ENCODE measurements around the gene TTC39C. TPM values are rescaled to one million over a fixed set of nuclear protein-coding genes. Genes with fewer than 3 reads are reported as not detected.

The TTC39C gene
- total and polyA plus RNA-seq, 10 donors: 15.4 to 52.3 (median 29.3) TPM

DNA sequence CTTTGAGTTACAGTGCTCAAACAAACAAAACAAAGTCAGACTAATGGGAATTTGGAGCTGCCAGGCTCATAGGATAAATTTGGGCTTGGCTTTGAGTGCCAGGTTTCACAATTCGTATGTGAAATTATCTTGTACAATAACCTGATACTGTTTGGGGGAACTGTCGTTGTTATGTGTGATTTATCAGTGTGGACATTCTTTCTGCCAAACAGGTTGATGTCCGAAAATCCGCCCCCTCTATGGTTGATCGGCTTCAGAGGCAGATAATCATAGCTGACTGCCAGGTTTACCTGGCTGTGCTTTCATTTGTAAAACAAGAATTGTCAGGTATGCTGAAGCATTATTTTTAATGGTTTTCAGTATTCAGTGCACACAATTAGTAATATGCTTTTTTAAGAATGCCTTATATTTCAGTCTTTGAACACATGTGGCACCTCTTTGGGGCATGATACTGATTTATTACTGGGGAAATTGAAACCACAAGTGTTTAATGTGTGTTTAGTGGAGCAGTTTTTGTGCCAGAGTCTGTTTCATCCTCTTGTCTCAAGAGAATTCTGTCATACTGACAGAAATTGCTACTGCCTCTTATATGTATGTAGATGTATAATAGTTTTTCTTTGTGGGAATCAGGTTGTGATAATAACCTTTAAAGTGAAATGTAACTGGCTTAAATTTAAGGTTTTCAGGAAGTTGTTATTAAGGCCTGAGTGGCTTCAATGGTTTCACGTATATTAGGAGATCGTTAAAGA, 54.6 kb downstream of the TTC39C start:
- H3K9me3 ChIP-seq: no peaks in the 10 kb centered on the region
- no peak for TF ChIP-seq POLR2AphosphoS5 (IDR thresholded peaks at IDR 0.05)
- no peak for TF ChIP-seq POLR2A (IDR thresholded peaks at IDR 0.05)
- TF ChIP-seq CTCF (IDR thresholded peaks at IDR 0.05 in 8 of 11, conservative IDR thresholded peaks at IDR 0.05 in 3 of 11): no peak
- no peak overlapping the region for H3K4me3 ChIP-seq
- DNase-seq: no peak
- 79 to 84% (median 80%) methylated on average over 7 of the region's 7 CpGs for WGBS, 5 donors
- intact Hi-C loops (cut with DNase I; ENCODE audit: low total_unique reads): no loop called here
- peaks cover 0 to 62% (median 11%) of the 10 kb centered on the region in 6 donors for H3K36me3 ChIP-seq
- H3K4me1 ChIP-seq: peaks cover 0 to 12% (median 0%) of the 10 kb centered on the region in 6 donors
- no peaks in the 10 kb centered on the region for H3K27me3 ChIP-seq (replicated peaks in 1 of 7)
- H3K27ac ChIP-seq: no peak overlapping the region

DNA sequence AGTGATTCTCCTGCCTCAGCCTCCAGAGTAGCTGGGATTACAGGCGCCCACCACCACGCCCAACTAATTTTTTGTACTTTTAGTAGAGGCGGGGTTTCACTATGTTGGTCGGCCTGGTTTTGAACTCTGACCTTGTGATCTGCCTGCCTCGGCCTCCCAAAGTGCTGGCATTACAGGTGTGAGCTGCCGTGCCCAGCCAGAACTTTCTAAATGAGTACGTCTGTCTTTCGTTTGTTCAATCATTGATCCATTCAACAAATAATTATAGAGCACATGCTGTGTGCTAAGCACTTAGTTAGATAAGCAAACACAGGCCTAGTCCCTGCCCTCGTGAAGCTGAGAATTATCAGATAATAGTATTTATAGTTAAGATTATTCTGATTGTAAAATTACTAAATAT, 56.5 kb downstream of the TTC39C start:
- WGBS, 5 donors: 86 to 91% (median 87%) methylated on average over 9 of the region's 9 CpGs
- intact Hi-C loops (cut with DNase I; ENCODE audit: low total_unique reads): no loop called here
- TF ChIP-seq POLR2A (IDR thresholded peaks at IDR 0.05) (no peak), CTCF (IDR thresholded peaks at IDR 0.05 in 8 of 11, conservative IDR thresholded peaks at IDR 0.05 in 3 of 11) (no peak), POLR2AphosphoS5 (IDR thresholded peaks at IDR 0.05) (no peak)

GRCh38 chr18:24071779-24072178, 57.2 kb downstream of the TTC39C start:
- intact Hi-C loops (cut with DNase I; ENCODE audit: low total_unique reads): no loop called here
- H3K27ac ChIP-seq: no peak overlapping the region
- no peaks in the 10 kb centered on the region for H3K27me3 ChIP-seq (replicated peaks in 1 of 7)
- H3K4me1 ChIP-seq: peaks cover 0 to 27% (median 2%) of the 10 kb centered on the region in 6 donors
- DNase-seq: no peak
- no peak overlapping the region for H3K4me3 ChIP-seq
- H3K36me3 ChIP-seq: peaks cover 0 to 56% (median 5%) of the 10 kb centered on the region in 6 donors
- TF ChIP-seq POLR2AphosphoS5 (IDR thresholded peaks at IDR 0.05): no peak
- TF ChIP-seq POLR2A (IDR thresholded peaks at IDR 0.05): no peak
- TF ChIP-seq CTCF (IDR thresholded peaks at IDR 0.05 in 8 of 11, conservative IDR thresholded peaks at IDR 0.05 in 3 of 11): no peak
- no peaks in the 10 kb centered on the region for H3K9me3 ChIP-seq

More for the DNA sequence above, 56.5 kb downstream of the TTC39C start:
- DNase-seq: no peak
- H3K36me3 ChIP-seq: peaks cover 0 to 64% (median 11%) of the 10 kb centered on the region in 6 donors
- no peaks in the 10 kb centered on the region for H3K9me3 ChIP-seq
- H3K4me3 ChIP-seq: no peak overlapping the region
- H3K27me3 ChIP-seq (replicated peaks in 1 of 7): no peaks in the 10 kb centered on the region
- H3K4me1 ChIP-seq: peaks cover 0 to 20% (median 2%) of the 10 kb centered on the region in 6 donors
- no peak overlapping the region for H3K27ac ChIP-seq

DNA sequence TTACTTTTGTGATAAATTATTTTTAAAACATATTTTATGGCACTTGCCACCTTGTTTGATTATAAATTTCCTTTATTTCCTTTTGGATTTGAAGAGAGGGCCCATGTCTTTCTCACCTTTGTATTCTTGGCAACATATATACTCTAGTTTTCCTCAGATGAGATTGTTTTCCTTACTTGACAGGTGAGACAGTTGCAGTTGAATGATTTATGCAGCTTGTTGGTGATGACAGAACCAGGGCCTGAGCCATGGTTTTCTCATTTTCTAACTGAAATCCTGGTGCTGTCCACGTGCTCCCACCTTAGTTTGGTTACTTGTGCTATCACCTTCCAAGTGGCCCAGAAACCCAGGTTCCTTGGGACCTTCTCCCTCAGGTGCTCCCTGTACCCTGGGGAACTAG, 58.2 kb downstream of the TTC39C start:
- H3K4me1 ChIP-seq: peaks cover 0 to 28% (median 2%) of the 10 kb centered on the region in 6 donors
- peaks cover 0 to 46% (median 0%) of the 10 kb centered on the region in 6 donors for H3K36me3 ChIP-seq
- H3K27me3 ChIP-seq (replicated peaks in 1 of 7): no peaks in the 10 kb centered on the region
- intact Hi-C loops (cut with DNase I; ENCODE audit: low total_unique reads): no loop called here
- no peak for TF ChIP-seq POLR2AphosphoS5 (IDR thresholded peaks at IDR 0.05)
- TF ChIP-seq POLR2A (IDR thresholded peaks at IDR 0.05): no peak
- no peak for TF ChIP-seq CTCF (IDR thresholded peaks at IDR 0.05 in 8 of 11, conservative IDR thresholded peaks at IDR 0.05 in 3 of 11)
- no peaks in the 10 kb centered on the region for H3K9me3 ChIP-seq
- no peak for DNase-seq
- no peak overlapping the region for H3K4me3 ChIP-seq
- WGBS, 5 donors: 88 to 100% (median 94%) methylated on average over 1 of the region's 1 CpG
- H3K27ac ChIP-seq: no peak overlapping the region
